ENCODE data around the gene ITPK1. TPM values are rescaled to one million over a fixed set of nuclear protein-coding genes. Genes with fewer than 3 reads are reported as not detected.

ITPK1 gene
- total and polyA plus RNA-seq, 2 experiments from 2014 or later: 35.9 to 101 TPM

DNA sequence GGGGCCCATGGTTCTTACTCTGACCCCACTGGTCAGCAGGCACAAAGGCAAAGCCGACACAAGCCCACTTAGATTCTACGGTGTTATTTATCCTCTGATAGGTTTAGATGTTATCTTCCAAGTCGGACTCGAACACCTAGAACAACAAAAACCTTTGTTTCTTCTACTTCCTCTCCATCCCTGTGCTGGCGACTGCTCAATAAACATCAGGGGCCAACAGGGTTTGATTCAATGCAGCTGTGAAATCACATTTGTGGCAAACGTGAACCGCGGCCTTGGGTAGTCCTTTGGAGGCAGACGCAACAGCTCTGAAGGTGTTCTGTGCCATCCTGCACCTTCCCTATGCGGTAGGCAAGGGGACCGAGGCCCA lies 105.6 kb downstream of the ITPK1 start (continued):
- TF ChIP-seq, protein P1, sequence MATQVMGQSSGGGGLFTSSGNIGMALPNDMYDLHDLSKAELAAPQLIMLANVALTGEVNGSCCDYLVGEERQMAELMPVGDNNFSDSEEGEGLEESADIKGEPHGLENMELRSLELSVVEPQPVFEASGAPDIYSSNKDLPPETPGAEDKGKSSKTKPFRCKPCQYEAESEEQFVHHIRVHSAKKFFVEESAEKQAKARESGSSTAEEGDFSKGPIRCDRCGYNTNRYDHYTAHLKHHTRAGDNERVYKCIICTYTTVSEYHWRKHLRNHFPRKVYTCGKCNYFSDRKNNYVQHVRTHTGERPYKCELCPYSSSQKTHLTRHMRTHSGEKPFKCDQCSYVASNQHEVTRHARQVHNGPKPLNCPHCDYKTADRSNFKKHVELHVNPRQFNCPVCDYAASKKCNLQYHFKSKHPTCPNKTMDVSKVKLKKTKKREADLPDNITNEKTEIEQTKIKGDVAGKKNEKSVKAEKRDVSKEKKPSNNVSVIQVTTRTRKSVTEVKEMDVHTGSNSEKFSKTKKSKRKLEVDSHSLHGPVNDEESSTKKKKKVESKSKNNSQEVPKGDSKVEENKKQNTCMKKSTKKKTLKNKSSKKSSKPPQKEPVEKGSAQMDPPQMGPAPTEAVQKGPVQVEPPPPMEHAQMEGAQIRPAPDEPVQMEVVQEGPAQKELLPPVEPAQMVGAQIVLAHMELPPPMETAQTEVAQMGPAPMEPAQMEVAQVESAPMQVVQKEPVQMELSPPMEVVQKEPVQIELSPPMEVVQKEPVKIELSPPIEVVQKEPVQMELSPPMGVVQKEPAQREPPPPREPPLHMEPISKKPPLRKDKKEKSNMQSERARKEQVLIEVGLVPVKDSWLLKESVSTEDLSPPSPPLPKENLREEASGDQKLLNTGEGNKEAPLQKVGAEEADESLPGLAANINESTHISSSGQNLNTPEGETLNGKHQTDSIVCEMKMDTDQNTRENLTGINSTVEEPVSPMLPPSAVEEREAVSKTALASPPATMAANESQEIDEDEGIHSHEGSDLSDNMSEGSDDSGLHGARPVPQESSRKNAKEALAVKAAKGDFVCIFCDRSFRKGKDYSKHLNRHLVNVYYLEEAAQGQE (IDR thresholded peaks at IDR 0.05; ENCODE audit: unreplicated experiment): no peak
- TF ChIP-seq POLR2AphosphoS5 (IDR thresholded peaks at IDR 0.05; ENCODE audit: low read depth) (no peak), NANOG (IDR thresholded peaks at IDR 0.05; ENCODE audit: borderline replicate concordance) (no peak), EZH2 (IDR thresholded peaks at IDR 0.05; ENCODE audit: low read depth, unreplicated experiment) (no peak), CREB1 (CRISPR knock-in tag; IDR thresholded peaks at IDR 0.05; ENCODE audit: low read depth) (no peak), JUNB (IDR thresholded peaks at IDR 0.05; ENCODE audit: unreplicated experiment) (no peak), EZH2phosphoT487 (IDR thresholded peaks at IDR 0.05; ENCODE audit: unreplicated experiment) (no peak), ZNF331 (CRISPR knock-in tag; IDR thresholded peaks at IDR 0.05; ENCODE audit: low read depth) (no peak), STAT1 (IDR thresholded peaks at IDR 0.05; ENCODE audit: unreplicated experiment) (no peak)
- TF ChIP-seq, protein P2, sequence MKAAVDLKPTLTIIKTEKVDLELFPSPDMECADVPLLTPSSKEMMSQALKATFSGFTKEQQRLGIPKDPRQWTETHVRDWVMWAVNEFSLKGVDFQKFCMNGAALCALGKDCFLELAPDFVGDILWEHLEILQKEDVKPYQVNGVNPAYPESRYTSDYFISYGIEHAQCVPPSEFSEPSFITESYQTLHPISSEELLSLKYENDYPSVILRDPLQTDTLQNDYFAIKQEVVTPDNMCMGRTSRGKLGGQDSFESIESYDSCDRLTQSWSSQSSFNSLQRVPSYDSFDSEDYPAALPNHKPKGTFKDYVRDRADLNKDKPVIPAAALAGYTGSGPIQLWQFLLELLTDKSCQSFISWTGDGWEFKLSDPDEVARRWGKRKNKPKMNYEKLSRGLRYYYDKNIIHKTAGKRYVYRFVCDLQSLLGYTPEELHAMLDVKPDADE (IDR thresholded peaks at IDR 0.05): no peak
- TF ChIP-seq, protein P3, sequence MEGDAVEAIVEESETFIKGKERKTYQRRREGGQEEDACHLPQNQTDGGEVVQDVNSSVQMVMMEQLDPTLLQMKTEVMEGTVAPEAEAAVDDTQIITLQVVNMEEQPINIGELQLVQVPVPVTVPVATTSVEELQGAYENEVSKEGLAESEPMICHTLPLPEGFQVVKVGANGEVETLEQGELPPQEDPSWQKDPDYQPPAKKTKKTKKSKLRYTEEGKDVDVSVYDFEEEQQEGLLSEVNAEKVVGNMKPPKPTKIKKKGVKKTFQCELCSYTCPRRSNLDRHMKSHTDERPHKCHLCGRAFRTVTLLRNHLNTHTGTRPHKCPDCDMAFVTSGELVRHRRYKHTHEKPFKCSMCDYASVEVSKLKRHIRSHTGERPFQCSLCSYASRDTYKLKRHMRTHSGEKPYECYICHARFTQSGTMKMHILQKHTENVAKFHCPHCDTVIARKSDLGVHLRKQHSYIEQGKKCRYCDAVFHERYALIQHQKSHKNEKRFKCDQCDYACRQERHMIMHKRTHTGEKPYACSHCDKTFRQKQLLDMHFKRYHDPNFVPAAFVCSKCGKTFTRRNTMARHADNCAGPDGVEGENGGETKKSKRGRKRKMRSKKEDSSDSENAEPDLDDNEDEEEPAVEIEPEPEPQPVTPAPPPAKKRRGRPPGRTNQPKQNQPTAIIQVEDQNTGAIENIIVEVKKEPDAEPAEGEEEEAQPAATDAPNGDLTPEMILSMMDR (conservative IDR thresholded peaks at IDR 0.05; ENCODE audit: low read depth in 2 of 2): no peak

DNA sequence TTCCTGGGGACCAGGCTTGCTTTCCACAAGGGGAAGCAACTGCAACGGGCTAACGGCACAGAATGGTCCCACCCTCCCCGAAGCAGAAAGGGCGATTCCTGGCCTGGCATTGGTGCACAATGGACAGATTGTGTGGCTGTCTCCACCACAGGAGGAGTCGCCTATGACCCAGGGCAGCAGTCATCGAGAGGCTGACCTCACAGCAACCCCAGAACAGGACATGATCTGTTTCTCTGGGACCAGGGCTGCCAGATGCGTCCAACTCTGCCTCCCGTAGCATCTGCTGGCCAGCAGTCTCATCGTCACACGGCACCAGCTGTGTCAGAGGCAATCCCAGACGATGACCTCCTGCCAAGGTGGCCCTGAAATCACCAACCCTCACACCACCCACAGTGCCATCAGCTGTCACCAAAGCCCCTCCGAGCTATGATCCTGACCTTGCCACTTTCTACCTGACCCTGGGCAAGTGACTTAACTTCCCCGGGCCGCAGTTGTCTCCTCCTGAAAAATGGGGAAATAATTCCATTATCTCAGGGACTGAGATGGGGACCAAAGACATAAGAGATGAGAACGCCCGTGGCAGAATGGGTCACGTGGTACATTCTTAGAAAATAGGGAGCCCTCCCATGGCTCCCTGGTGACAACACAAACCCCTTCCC lies 106.1 kb downstream of the ITPK1 start:
- Mint-ChIP-seq H3K9me3 (no peaks in the 10 kb centered on the region), H3K27me3 (ENCODE audit: insufficient read depth, low read depth, poor library complexity) (peaks cover 27% of the 10 kb centered on the region), H3K36me3 (ENCODE audit: low read depth) (peaks cover 6% of the 10 kb centered on the region; the same call in 1 of the 3 replicates), H3K27ac (no peak overlapping the region), H3K4me3 (no peak overlapping the region), H3K4me1 (peaks cover 39% of the 10 kb centered on the region)
- Histone ChIP-seq H3F3A (replicated peaks; ENCODE audit: low read depth) (no peaks in the 10 kb centered on the region), H3K36me3 (ENCODE audit: insufficient read depth) (no peaks in the 10 kb centered on the region), H3K4me3 (no peak overlapping the region), H3K9me2 (ENCODE audit: insufficient read depth) (no peaks in the 10 kb centered on the region), H3K4me2 (no peak overlapping the region), H2AFZ (no peak overlapping the region), H3K27ac (ENCODE audit: low read depth) (no peak overlapping the region), H3K27me3 (ENCODE audit: insufficient read depth) (no peaks in the 10 kb centered on the region), H3K4me1 (ENCODE audit: insufficient read depth) (no peaks in the 10 kb centered on the region), H4K20me1 (replicated peaks; ENCODE audit: insufficient read depth) (peaks cover 7% of the 10 kb centered on the region), H3K79me2 (replicated peaks; ENCODE audit: insufficient read depth) (peaks cover 44% of the 10 kb centered on the region)
- no peak for TF ChIP-seq EZH2phosphoT487 (IDR thresholded peaks at IDR 0.05; ENCODE audit: unreplicated experiment)
- TF ChIP-seq, protein P1 (IDR thresholded peaks at IDR 0.05; ENCODE audit: unreplicated experiment): no peak
- no peak for ATAC-seq
- DNase-seq (ENCODE audit: low spot score): no peak

Data from GM23338 (cell line).